Measurements from ENCODE around the gene LCOR. TPM values are rescaled to one million over a fixed set of nuclear protein-coding genes. Genes with fewer than 3 reads are reported as not detected.
"Not testable (repeated sequence)": the region's sequence is repeated elsewhere in the genome, so short reads cannot be mapped to it uniquely, and the experiment has no call there.

Gene LCOR
- total RNA-seq, 1 donor from 2014 or later = 9.6 TPM

GRCh38 chr10:96924861-96925260 is 92.8 kb downstream of the LCOR start:
- no peak for DNase-seq (ENCODE audit: low read depth in 2 of 2)

GRCh38 chr10:96930469-96930868 is 98.4 kb downstream of the LCOR start:
- no peak for DNase-seq (ENCODE audit: low read depth in 2 of 2)

GRCh38 chr10:96935148-96935547 is 103.0 kb downstream of the LCOR start:
- DNase-seq (ENCODE audit: low read depth in 2 of 2) = no peak

GRCh38 chr10:96935810-96936209 is 103.7 kb downstream of the LCOR start:
- no peak for DNase-seq (ENCODE audit: low read depth in 2 of 2)

GRCh38 chr10:96943161-96943560 is 111.1 kb downstream of the LCOR start:
- not testable (repeated sequence) for DNase-seq (ENCODE audit: low read depth in 2 of 2)

GRCh38 chr10:96947036-96947435 is 114.9 kb downstream of the LCOR start:
- DNase-seq (ENCODE audit: low read depth in 2 of 2) = no peak

- no peak for DNase-seq (ENCODE audit: low read depth in 2 of 2)
Measured at GRCh38 chr10:96949039-96949683, 117.1 kb downstream of the LCOR start.

- DNase-seq (ENCODE audit: low read depth in 2 of 2) = no peak
Measured at GRCh38 chr10:96951954-96952353, 119.9 kb downstream of the LCOR start.

- DNase-seq (ENCODE audit: low read depth in 2 of 2) = no peak
Measured at GRCh38 chr10:96955794-96956193, 123.7 kb downstream of the LCOR start.

GRCh38 chr10:96958071-96958470 is 126.0 kb downstream of the LCOR start:
- no peak for DNase-seq (ENCODE audit: low read depth in 2 of 2)

GRCh38 chr10:96959733-96960132 is 127.6 kb downstream of the LCOR start:
- DNase-seq (ENCODE audit: low read depth in 2 of 2) = no peak

GRCh38 chr10:96960872-96961271 is 128.8 kb downstream of the LCOR start:
- no peak for DNase-seq (ENCODE audit: low read depth in 2 of 2)

GRCh38 chr10:96964131-96964530 is 132.0 kb downstream of the LCOR start:
- no peak for DNase-seq (ENCODE audit: low read depth in 2 of 2)

- no peak for DNase-seq (ENCODE audit: low read depth in 2 of 2)
Measured at GRCh38 chr10:96967847-96968246, 135.7 kb downstream of the LCOR start.

GRCh38 chr10:96968682-96969423 is 136.8 kb downstream of the LCOR start:
- DNase-seq (ENCODE audit: low read depth in 2 of 2) = no peak

- no peak for DNase-seq (ENCODE audit: low read depth in 2 of 2)
Measured at GRCh38 chr10:96971324-96971723, 139.2 kb downstream of the LCOR start.

GRCh38 chr10:96972264-96972663 is 140.2 kb downstream of the LCOR start:
- DNase-seq (ENCODE audit: low read depth in 2 of 2) = no peak

- no peak for DNase-seq (ENCODE audit: low read depth in 2 of 2)
Measured at GRCh38 chr10:96973809-96974747, 142.0 kb downstream of the LCOR start.

- no peak for DNase-seq (ENCODE audit: low read depth in 2 of 2)
Measured at GRCh38 chr10:96975136-96975535, 143.0 kb downstream of the LCOR start.

- DNase-seq (ENCODE audit: low read depth in 2 of 2) = no peak
Measured at GRCh38 chr10:96978621-96979154, 146.6 kb downstream of the LCOR start.

GRCh38 chr10:96982149-96982930 is 150.2 kb downstream of the LCOR start:
- DNase-seq (ENCODE audit: low read depth in 2 of 2) = no peak

Data from dermis microvascular lymphatic vessel endothelial cell (primary cell).